Vagina (tissue), 2 donors: ENCODE results near the gene ANKHD1.

ENCODE experiments used
- CTCF ChIP-seq, 3 experiments: fragments of 450-650 bp in 2 of 3; fragments of 200-600 bp in 1 of 3; sonication (generic) in 1 of 3; IDR thresholded peaks; one replicate each; pipeline ENCODE4 v1.5.1; 2017 to 2019; ENCODE audit warnings: antibody characterized with exemption in 3 of 3, mild to moderate bottlenecking in 2 of 3, moderate library complexity in 2 of 3
- POLR2A ChIP-seq, 2 donors: fragments of 450-650 bp; IDR thresholded peaks; one replicate each; pipeline ENCODE4 v1.6.1; 2017; ENCODE audit warnings: antibody characterized with exemption in 2 of 2, mild to moderate bottlenecking in 2 of 2, moderate library complexity in 2 of 2

GRCh38 chr5:140567871-140568270 is 166.2 kb downstream of the ANKHD1 start:
- no peak for TF ChIP-seq POLR2A (IDR thresholded peaks at IDR 0.05)
- no peak for TF ChIP-seq CTCF (IDR thresholded peaks at IDR 0.05)
